PC-3 (cell line): Measurements from ENCODE around the gene SELENOF.

Source experiments
- EZH2 ChIP-seq: fragments of 300-600 bp; sonication (generic); IDR thresholded peaks from one replicate; pipeline ENCODE4 v1.6.1; 2017; ENCODE audit warnings: antibody characterized with exemption, mild to moderate bottlenecking, low read length; ENCODE audit not compliant: unreplicated experiment
- EZH2phosphoT487 ChIP-seq: fragments of 300-600 bp; sonication (generic); IDR thresholded peaks from 2 replicates; pipeline ENCODE4 v1.6.1; 2018; ENCODE audit warnings: mild to moderate bottlenecking, antibody characterized with exemption, low read length, borderline replicate concordance
- TF ChIP-seq, protein P1 (sequence below): fragments of 300-600 bp; sonication (generic); conservative IDR thresholded peaks from 2 replicates; pipeline ENCODE4 v1.5.1; 2017; ENCODE audit warnings: antibody characterized with exemption, low read depth, mild to moderate bottlenecking, low read length

DNA sequence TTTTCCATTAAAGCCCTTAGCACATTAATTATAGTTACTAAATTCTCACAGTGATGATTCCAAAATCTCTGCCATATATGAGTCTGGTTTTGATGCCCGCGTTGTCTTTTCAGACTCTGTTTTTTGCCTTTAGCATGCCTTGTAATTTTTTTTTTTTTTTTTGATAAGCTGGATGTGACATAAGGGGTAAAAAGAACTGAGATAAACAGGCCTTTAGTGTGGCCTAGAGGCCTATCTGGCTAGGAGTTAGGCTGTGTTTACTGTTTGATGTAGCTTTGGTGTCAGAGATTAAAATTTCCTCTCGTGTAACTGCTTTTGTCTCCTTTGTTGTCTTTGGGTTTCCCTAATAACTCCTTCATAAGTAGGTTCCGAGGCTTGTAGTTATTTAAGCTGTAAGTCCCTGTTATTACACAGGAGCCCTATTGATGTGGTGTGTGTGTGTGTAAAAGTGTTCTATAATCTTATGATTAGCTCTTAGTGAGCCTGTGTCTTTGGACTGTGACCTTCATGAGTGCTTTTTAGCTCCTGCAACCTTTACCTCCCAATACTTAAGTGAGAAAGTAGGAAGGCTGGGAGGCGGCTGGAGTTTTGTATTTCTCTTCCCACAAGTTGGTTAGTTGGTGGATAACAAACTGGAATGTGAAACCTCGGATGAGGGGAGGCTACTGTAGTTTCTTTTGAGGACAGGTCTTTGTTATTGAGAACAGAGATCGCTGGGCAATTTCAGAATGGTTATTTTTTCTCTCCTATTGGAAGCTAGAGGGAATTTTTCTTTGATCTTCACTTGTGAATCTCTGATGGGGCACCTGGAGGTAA, 19.8 kb upstream of the SELENOF start:
- TF ChIP-seq, protein P1, sequence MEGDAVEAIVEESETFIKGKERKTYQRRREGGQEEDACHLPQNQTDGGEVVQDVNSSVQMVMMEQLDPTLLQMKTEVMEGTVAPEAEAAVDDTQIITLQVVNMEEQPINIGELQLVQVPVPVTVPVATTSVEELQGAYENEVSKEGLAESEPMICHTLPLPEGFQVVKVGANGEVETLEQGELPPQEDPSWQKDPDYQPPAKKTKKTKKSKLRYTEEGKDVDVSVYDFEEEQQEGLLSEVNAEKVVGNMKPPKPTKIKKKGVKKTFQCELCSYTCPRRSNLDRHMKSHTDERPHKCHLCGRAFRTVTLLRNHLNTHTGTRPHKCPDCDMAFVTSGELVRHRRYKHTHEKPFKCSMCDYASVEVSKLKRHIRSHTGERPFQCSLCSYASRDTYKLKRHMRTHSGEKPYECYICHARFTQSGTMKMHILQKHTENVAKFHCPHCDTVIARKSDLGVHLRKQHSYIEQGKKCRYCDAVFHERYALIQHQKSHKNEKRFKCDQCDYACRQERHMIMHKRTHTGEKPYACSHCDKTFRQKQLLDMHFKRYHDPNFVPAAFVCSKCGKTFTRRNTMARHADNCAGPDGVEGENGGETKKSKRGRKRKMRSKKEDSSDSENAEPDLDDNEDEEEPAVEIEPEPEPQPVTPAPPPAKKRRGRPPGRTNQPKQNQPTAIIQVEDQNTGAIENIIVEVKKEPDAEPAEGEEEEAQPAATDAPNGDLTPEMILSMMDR = no peak
- TF ChIP-seq EZH2 (no peak), EZH2phosphoT487 (no peak)
